GM12878 (cell line): Measurements from ENCODE around the gene ANKS4B. TPM values are rescaled to one million over a fixed set of nuclear protein-coding genes. Genes with fewer than 3 reads are reported as not detected.

Experiments used
- BCL11A ChIP-seq: IDR thresholded peaks from 2 replicates; pipeline ENCODE4 v1.6.1; 2011; ENCODE audit warnings: low read depth, low read length
- BRCA1 ChIP-seq: IDR thresholded peaks from 2 replicates; pipeline ENCODE4 v1.6.1; 2011; ENCODE audit warnings: low read depth, low read length, improper control_type of control experiment
- CBFB ChIP-seq: IDR thresholded peaks from 2 replicates; pipeline ENCODE4 v1.6.1; 2016; ENCODE audit warnings: antibody characterized with exemption, low read depth
- CHD2 ChIP-seq: IDR thresholded peaks from 2 replicates; pipeline ENCODE4 v1.6.1; 2011; ENCODE audit warnings: low read depth, low read length, improper control_type of control experiment, borderline replicate concordance
- EGR1 ChIP-seq, 2 experiments: IDR thresholded peaks; 1 replicate in 1 of 2; 2 replicates in 1 of 2; pipeline ENCODE4 v1.6.1; 2011 to 2012; ENCODE audit warnings: low read depth in 2 of 2, low read length in 2 of 2, borderline replicate concordance in 1 of 2, mild to moderate bottlenecking in 1 of 2, moderate library complexity in 1 of 2
- ELK1 ChIP-seq: IDR thresholded peaks from 2 replicates; pipeline ENCODE4 v1.6.1; 2012; ENCODE audit warnings: low read depth, low read length, improper control_type of control experiment
- ESRRA ChIP-seq: IDR thresholded peaks from 2 replicates; pipeline ENCODE4 v1.6.1; 2012; ENCODE audit warnings: mild to moderate bottlenecking, low read length, improper control_type of control experiment
- IKZF2 ChIP-seq, 2 experiments: fragments of 450-650 bp; IDR thresholded peaks; 2 replicates each; pipeline ENCODE4 v1.6.1; 2017; ENCODE audit warnings: mild to moderate bottlenecking in 2 of 2, moderate library complexity in 2 of 2
- KDM1A ChIP-seq: fragments of 200-600 bp; sonication (generic); IDR thresholded peaks from 2 replicates; pipeline ENCODE4 v1.6.1; 2016; ENCODE audit warnings: borderline replicate concordance
- MYC ChIP-seq: IDR thresholded peaks from 2 replicates; pipeline ENCODE4 v1.6.1; 2011; ENCODE audit warnings: mild to moderate bottlenecking, low read length, moderate library complexity, inconsistent platforms; ENCODE audit not compliant: insufficient read depth, insufficient replicate concordance, insufficient read length, severe bottlenecking
- POU2F2 ChIP-seq: IDR thresholded peaks from 3 replicates; pipeline ENCODE4 v1.6.1; 2011; ENCODE audit warnings: low read depth, mild to moderate bottlenecking, low read length, borderline replicate concordance
- RELA ChIP-seq: fragments of 450-650 bp; IDR thresholded peaks from 2 replicates; pipeline ENCODE4 v1.8.0; 2014; ENCODE audit warnings: borderline replicate concordance; ENCODE audit not compliant: partially characterized antibody
- RFX5 ChIP-seq: IDR thresholded peaks from 2 replicates; pipeline ENCODE4 v1.6.1; 2011; ENCODE audit warnings: low read depth, low read length, improper control_type of control experiment
- SKIL ChIP-seq: fragments of 450-650 bp; IDR thresholded peaks from 2 replicates; pipeline ENCODE4 v1.6.1; 2017; ENCODE audit warnings: mild to moderate bottlenecking, low read depth, inconsistent platforms; ENCODE audit not compliant: poor library complexity, severe bottlenecking
- SMC3 ChIP-seq: IDR thresholded peaks from 2 replicates; pipeline ENCODE4 v1.6.1; 2011; ENCODE audit warnings: low read length, improper control_type of control experiment, borderline replicate concordance
- SP1 ChIP-seq: IDR thresholded peaks from one replicate; pipeline ENCODE4 v1.6.1; 2011; ENCODE audit warnings: low read depth, low read length
- STAT3 ChIP-seq: IDR thresholded peaks from 2 replicates; pipeline ENCODE4 v1.6.1; 2011; ENCODE audit warnings: low read depth, low read length, improper control_type of control experiment
- SUPT20H ChIP-seq: IDR thresholded peaks from 2 replicates; pipeline ENCODE4 v1.6.1; 2011; ENCODE audit warnings: low read depth, mild to moderate bottlenecking, low read length, moderate library complexity, borderline replicate concordance; ENCODE audit not compliant: control insufficient read depth
- ZBTB33 ChIP-seq: fragments of 450-650 bp; IDR thresholded peaks from 2 replicates; pipeline ENCODE4 v1.6.1; 2017; ENCODE audit warnings: mild to moderate bottlenecking
- ZNF687 ChIP-seq: fragments of 450-650 bp; IDR thresholded peaks from 2 replicates; pipeline ENCODE4 v1.6.1; 2017; ENCODE audit warnings: mild to moderate bottlenecking, moderate library complexity
- polyA plus RNA-seq, 11 experiments: library from polyadenylated mRNA; depleted of rRNA in 4 of 11; unstranded in 6 of 11; stranded (reverse) in 5 of 11; fragments of >200 nt; fragmentation: Nextera tagmentation in 4 of 11; fragmentation: Illumina TruSeq in 1 of 11; extraction: Ambion mirVana in 4 of 11; extraction: Trizol in 1 of 11; gene quantifications; 1 replicate in 1 of 11; 2 replicates in 10 of 11; pipeline versions ENCODE4 v1.2.1 to v1.2.3, GENCODE V29; 2011 to 2016; ENCODE audit warnings: inconsistent platforms in 2 of 11, missing spikeins in 2 of 11, low read depth in 1 of 11
- total RNA-seq, 4 experiments: library from RNA; depleted of rRNA in 3 of 4; stranded (reverse); fragments of >200 nt in 3 of 4; fragmentation: Illumina TruSeq in 1 of 4; extraction: Trizol in 1 of 4; gene quantifications; 2 replicates each; pipeline versions ENCODE4 v1.2.1 to v1.2.3, GENCODE V29; 2013 to 2021

The ANKS4B gene
- total and polyA plus RNA-seq, 10 of the 15 experiments (the other 5 are each of a cell fraction or from before 2014, with no cell fraction given): 0.01 to 0.11 (median 0.05) TPM; not detected in 6

- TF ChIP-seq SKIL (no peak), KDM1A (no peak), STAT3 (no peak), POU2F2 (no peak), RFX5 (no peak), CHD2 (no peak), EGR1 (IDR thresholded peaks at IDR 0.05; ENCODE audit: borderline replicate concordance in 1 of 2, low read depth in 2 of 2, low read length in 2 of 2) (no peak), CBFB (no peak), SP1 (peak; percentile 8), MYC (peak; percentile 87), ZBTB33 (no peak), BCL11A (no peak), ZNF687 (peak; percentile 84; the same call in 1 of the 2 replicates), SMC3 (no peak), IKZF2 (IDR thresholded peaks at IDR 0.05) (peak; percentile 19 to 43; a peak in 2 of 4 replicates), SUPT20H (no peak), RELA (no peak), ESRRA (no peak), ELK1 (no peak), BRCA1 (no peak)
These were observed 67.8 kb downstream of the ANKS4B start (continued) for GRCh38 chr16:21301168-21301894.
